SW 1271 (cell line): Measurements from ENCODE around the gene MPC1.

Experiments
- DNase-seq, 2 experiments: peaks; one replicate each; lab custom pipeline; 2025; lab: John Stamatoyannopoulos, UW

The MPC1 gene

GRCh38 chr6:166317261-166318212 is 65.2 kb downstream of the MPC1 start:
- DNase-seq = no peak

DNA sequence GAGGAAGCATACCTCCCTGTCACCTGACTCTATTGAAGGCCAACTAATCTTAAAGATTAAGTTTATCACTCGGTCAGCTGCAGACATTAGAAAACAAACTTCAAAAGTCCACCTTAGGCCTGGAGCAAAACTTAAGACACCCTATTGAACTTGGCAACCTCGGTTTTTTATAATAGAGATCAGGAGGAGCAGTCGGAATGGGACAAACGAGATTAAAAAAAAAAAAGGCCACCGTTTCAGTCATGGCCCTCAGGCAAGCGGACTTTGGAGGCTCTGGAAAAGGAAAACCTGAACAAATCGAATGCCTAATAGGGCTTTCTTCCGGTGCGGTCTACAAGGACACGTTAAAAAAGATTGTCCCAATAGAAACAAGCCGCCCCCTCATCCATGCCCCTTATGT is 67.3 kb downstream of the MPC1 start:
- no peak for DNase-seq
